Ovary (tissue), 3 donors: Measurements from ENCODE around the gene PPP2R2B.

Experiments used
- CTCF ChIP-seq, 3 donors: fragments of 450-650 bp in 2 of 3; fragments of 200-600 bp in 1 of 3; IDR thresholded peaks; one replicate each; pipeline versions ENCODE4 v1.5.1 to v1.8.0; 2016 to 2022; ENCODE audit warnings: antibody characterized with exemption in 3 of 3, mild to moderate bottlenecking in 1 of 3
- EP300 ChIP-seq: sonication (generic); formaldehyde crosslinking; IDR thresholded peaks from one replicate; pipeline ENCODE4 v1.6.1; 2017; ENCODE audit warnings: antibody characterized with exemption
- POLR2A ChIP-seq: fragments of 450-650 bp; IDR thresholded peaks from one replicate; pipeline ENCODE4 v1.6.1; 2017; ENCODE audit warnings: antibody characterized with exemption, mild to moderate bottlenecking, moderate library complexity
- donor health status: DM: no; HTN: no; CAD: no.

- no peak for TF ChIP-seq CTCF (IDR thresholded peaks at IDR 0.05)
- no peak for TF ChIP-seq EP300
- no peak for TF ChIP-seq POLR2A
Observed at GRCh38 chr5:146889169-146889568, 10.6 kb upstream of the PPP2R2B start.
